ENCODE measurements around the gene MFNG. TPM values are rescaled to one million over a fixed set of nuclear protein-coding genes. Genes with fewer than 3 reads are reported as not detected.
A peak's percentile ranks its signal among the peaks of the same experiment; 100 is the strongest.

Gene MFNG
- polyA plus RNA-seq, 1 donor from 2014 or later: 0.17 TPM

GRCh38 chr22:37498289-37498909 lies 12.2 kb upstream of the MFNG start:
- no peaks in the 10 kb centered on the region for H3K36me3 ChIP-seq (ENCODE audit: insufficient read depth, low read length)
- TF ChIP-seq EP300 (conservative IDR thresholded peaks at IDR 0.05; ENCODE audit: poor library complexity, severe bottlenecking) (no peak), POLR2AphosphoS5 (IDR thresholded peaks at IDR 0.05) (no peak), MXI1 (conservative IDR thresholded peaks at IDR 0.05; ENCODE audit: poor library complexity, severe bottlenecking) (no peak), EZH2 (IDR thresholded peaks at IDR 0.05; ENCODE audit: borderline replicate concordance, insufficient read depth, low read length, poor library complexity, severe bottlenecking) (no peak), TAF1 (IDR thresholded peaks at IDR 0.05; ENCODE audit: low read depth) (no peak), CTCF (IDR thresholded peaks at IDR 0.05; ENCODE audit: poor library complexity, severe bottlenecking) (peak; percentile 53), REST (IDR thresholded peaks at IDR 0.05; ENCODE audit: borderline replicate concordance) (no peak), SMC3 (conservative IDR thresholded peaks at IDR 0.05; ENCODE audit: poor library complexity) (no peak), RAD21 (conservative IDR thresholded peaks at IDR 0.05) (no peak)
- no peaks in the 10 kb centered on the region for H4K20me1 ChIP-seq (ENCODE audit: insufficient read depth)
- no peak overlapping the region for H3K9ac ChIP-seq (ENCODE audit: low read length)
- H3K79me2 ChIP-seq (replicated peaks; ENCODE audit: insufficient read depth, low read length): no peaks in the 10 kb centered on the region
- H3K27ac ChIP-seq (ENCODE audit: low read length): no peak overlapping the region
- no peak overlapping the region for H3K4me2 ChIP-seq (ENCODE audit: low read length)
- no peak overlapping the region for H2AFZ ChIP-seq (ENCODE audit: low read depth, low read length)
- no peaks in the 10 kb centered on the region for H3K9me2 ChIP-seq (ENCODE audit: insufficient read depth, low read length)
- H3K4me3 ChIP-seq (ENCODE audit: low read length): no peak overlapping the region
- no peaks in the 10 kb centered on the region for H3F3A ChIP-seq (ENCODE audit: insufficient read depth, low read length, poor library complexity, severe bottlenecking)
- H3K27me3 ChIP-seq (ENCODE audit: insufficient read depth, low read depth, low read length): no peaks in the 10 kb centered on the region
- no peaks in the 10 kb centered on the region for H3K9me3 ChIP-seq (ENCODE audit: low read length)

- TF ChIP-seq CTCF (IDR thresholded peaks at IDR 0.05; ENCODE audit: poor library complexity, severe bottlenecking): no peak
- no peak for TF ChIP-seq EZH2 (IDR thresholded peaks at IDR 0.05; ENCODE audit: borderline replicate concordance, insufficient read depth, low read length, poor library complexity, severe bottlenecking)
- no peak for TF ChIP-seq TAF1 (IDR thresholded peaks at IDR 0.05; ENCODE audit: low read depth)
- no peak for TF ChIP-seq REST (IDR thresholded peaks at IDR 0.05; ENCODE audit: borderline replicate concordance)
- no peak for TF ChIP-seq POLR2AphosphoS5 (IDR thresholded peaks at IDR 0.05)
- TF ChIP-seq MXI1 (conservative IDR thresholded peaks at IDR 0.05; ENCODE audit: poor library complexity, severe bottlenecking): no peak
- Histone ChIP-seq H4K20me1 (ENCODE audit: insufficient read depth) (no peaks in the 10 kb centered on the region), H3K9me2 (ENCODE audit: insufficient read depth, low read length) (no peaks in the 10 kb centered on the region), H3F3A (ENCODE audit: insufficient read depth, low read length, poor library complexity, severe bottlenecking) (no peaks in the 10 kb centered on the region), H3K4me2 (ENCODE audit: low read length) (no peak overlapping the region), H3K4me3 (ENCODE audit: low read length) (no peak overlapping the region), H3K27me3 (ENCODE audit: insufficient read depth, low read depth, low read length) (no peaks in the 10 kb centered on the region), H3K27ac (ENCODE audit: low read length) (no peak overlapping the region), H3K9me3 (ENCODE audit: low read length) (no peaks in the 10 kb centered on the region), H3K36me3 (ENCODE audit: insufficient read depth, low read length) (no peaks in the 10 kb centered on the region), H2AFZ (ENCODE audit: low read depth, low read length) (no peak overlapping the region), H3K79me2 (replicated peaks; ENCODE audit: insufficient read depth, low read length) (no peaks in the 10 kb centered on the region), H3K9ac (ENCODE audit: low read length) (no peak overlapping the region)
Measured at GRCh38 chr22:37497062-37497599, 10.9 kb upstream of the MFNG start.

Data from neural cell (in vitro differentiated cells).